ENCODE data around the gene POU6F2. TPM values are rescaled to one million over a fixed set of nuclear protein-coding genes. Genes with fewer than 3 reads are reported as not detected.

The POU6F2 gene
- total and polyA plus RNA-seq, 9 of the 15 experiments (the other 6 are each of a cell fraction or from before 2014, with no cell fraction given) = 0.29 to 1.5 (median 0.96) TPM

GRCh38 chr7:39195967-39196366, 218.3 kb downstream of the POU6F2 start:
- no peaks in the 10 kb centered on the region; the same call in 1 of the 2 replicates for H3K9me3 ChIP-seq (replicated peaks; ENCODE audit: control insufficient read depth, insufficient read depth, low read depth, low read length)
- no peaks in the 10 kb centered on the region for H4K20me1 ChIP-seq (replicated peaks; ENCODE audit: control insufficient read depth, insufficient read depth, low read length)
- H3K4me3 ChIP-seq = no peak overlapping the region
- ChIA-PET CTCF (ENCODE audit: low intra/inter-chr PET ratio) (no interaction called here), POLR2A (no interaction called here)
- H3K4me1 ChIP-seq (replicated peaks in 1 of 2; ENCODE audit: control insufficient read depth in 2 of 2, insufficient read depth in 2 of 2, low read length in 2 of 2) = no peaks in the 10 kb centered on the region
- H3K27me3 ChIP-seq (ENCODE audit: control insufficient read depth in 2 of 2, insufficient read depth in 2 of 2, low read length in 2 of 2) = peaks cover 0 to 7% of the 10 kb centered on the region in 2 experiments; a peak in 2 of 5 replicates
- no TSS peak for BruUV-seq (replicated peaks)
- H3K9ac ChIP-seq (ENCODE audit: insufficient read depth in 1 of 2, low read depth in 2 of 2, low read length in 2 of 2) = no peak overlapping the region
- ATAC-seq (no peak), FAIRE-seq (no peak), DNase-seq (ENCODE audit: extremely low read depth in 1 of 4, low spot score in 3 of 4) (no peak)
- TF ChIP-seq U2AF1 (optimal IDR thresholded peaks at IDR 0.05; ENCODE audit: low read depth, low read length) (no peak), DNMT1 (IDR thresholded peaks at IDR 0.05) (no peak), SRSF9 (IDR thresholded peaks at IDR 0.05; ENCODE audit: borderline replicate concordance, low read depth, low read length) (no peak), NCOA6 (IDR thresholded peaks at IDR 0.05) (no peak), ZNF583 (CRISPR knock-in tag; IDR thresholded peaks at IDR 0.05) (no peak)
- TF ChIP-seq, protein P1, sequence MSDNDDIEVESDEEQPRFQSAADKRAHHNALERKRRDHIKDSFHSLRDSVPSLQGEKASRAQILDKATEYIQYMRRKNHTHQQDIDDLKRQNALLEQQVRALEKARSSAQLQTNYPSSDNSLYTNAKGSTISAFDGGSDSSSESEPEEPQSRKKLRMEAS (CRISPR knock-in tag; IDR thresholded peaks at IDR 0.05) = no peak
- 1% methylated on average over 5 of the region's 5 CpGs for WGBS (ENCODE audit: insufficient coverage, low coverage, missing lambda C conversion rate)
- intact Hi-C loops (cut with micrococcal nuclease) = no loop called here
- no peaks in the 10 kb centered on the region for H3K36me3 ChIP-seq (ENCODE audit: control insufficient read depth, insufficient read depth, low read length)
- H3K27ac ChIP-seq (ENCODE audit: extremely low read depth, low read depth, low read length) = no peak overlapping the region
- no peaks in the 10 kb centered on the region for H3K9me1 ChIP-seq (ENCODE audit: control insufficient read depth, insufficient read depth, low read length)
- in situ Hi-C loops (cut with MboI) = no loop called here
- no peak overlapping the region for H2AFZ ChIP-seq (ENCODE audit: low read depth, low read length)
- H3K79me2 ChIP-seq (ENCODE audit: control insufficient read depth, insufficient read depth, low read length) = no peaks in the 10 kb centered on the region
- no peak overlapping the region for H3K4me2 ChIP-seq (ENCODE audit: insufficient read depth, low read length)

DNA sequence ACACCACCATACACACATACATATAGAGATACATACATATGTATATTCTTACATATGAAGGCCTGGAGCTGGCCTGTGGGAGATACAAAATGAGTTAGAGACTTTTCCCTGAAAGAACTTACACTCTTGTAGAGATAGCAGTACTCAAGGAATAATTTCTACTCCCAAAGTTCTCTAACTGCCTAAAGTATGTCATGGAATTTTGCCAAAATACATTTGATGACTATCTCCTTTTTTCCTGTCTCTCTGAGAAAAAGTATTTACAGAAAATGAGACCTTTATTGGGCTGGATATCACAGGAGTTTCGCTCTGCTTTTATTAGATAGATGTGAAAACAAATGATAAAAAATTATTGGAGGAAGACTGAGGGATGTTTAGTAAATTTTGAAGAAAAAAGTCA, 220.1 kb downstream of the POU6F2 start:
- in situ Hi-C loops (cut with MboI) (no loop called here), intact Hi-C loops (cut with micrococcal nuclease) (no loop called here)
- H3K9me3 ChIP-seq (replicated peaks; ENCODE audit: control insufficient read depth, insufficient read depth, low read depth, low read length) = no peaks in the 10 kb centered on the region; the same call in 1 of the 2 replicates
- H3K27me3 ChIP-seq (ENCODE audit: control insufficient read depth in 2 of 2, insufficient read depth in 2 of 2, low read length in 2 of 2) = peaks cover 2 to 7% of the 10 kb centered on the region in 2 experiments; a peak in 2 of 5 replicates
- H3K79me2 ChIP-seq (ENCODE audit: control insufficient read depth, insufficient read depth, low read length) = no peaks in the 10 kb centered on the region
- H3K4me1 ChIP-seq (replicated peaks in 1 of 2; ENCODE audit: control insufficient read depth in 2 of 2, insufficient read depth in 2 of 2, low read length in 2 of 2) = no peaks in the 10 kb centered on the region
- no peak overlapping the region for H3K4me2 ChIP-seq (ENCODE audit: insufficient read depth, low read length)
- no peak overlapping the region for H3K27ac ChIP-seq (ENCODE audit: extremely low read depth, low read depth, low read length)
- TF ChIP-seq ZNF778 (CRISPR knock-in tag; IDR thresholded peaks at IDR 0.05) (no peak), GATAD2A (IDR thresholded peaks at IDR 0.05) (no peak), ZFP30 (CRISPR knock-in tag; IDR thresholded peaks at IDR 0.05; ENCODE audit: borderline replicate concordance) (no peak)
- TF ChIP-seq, protein P2, sequence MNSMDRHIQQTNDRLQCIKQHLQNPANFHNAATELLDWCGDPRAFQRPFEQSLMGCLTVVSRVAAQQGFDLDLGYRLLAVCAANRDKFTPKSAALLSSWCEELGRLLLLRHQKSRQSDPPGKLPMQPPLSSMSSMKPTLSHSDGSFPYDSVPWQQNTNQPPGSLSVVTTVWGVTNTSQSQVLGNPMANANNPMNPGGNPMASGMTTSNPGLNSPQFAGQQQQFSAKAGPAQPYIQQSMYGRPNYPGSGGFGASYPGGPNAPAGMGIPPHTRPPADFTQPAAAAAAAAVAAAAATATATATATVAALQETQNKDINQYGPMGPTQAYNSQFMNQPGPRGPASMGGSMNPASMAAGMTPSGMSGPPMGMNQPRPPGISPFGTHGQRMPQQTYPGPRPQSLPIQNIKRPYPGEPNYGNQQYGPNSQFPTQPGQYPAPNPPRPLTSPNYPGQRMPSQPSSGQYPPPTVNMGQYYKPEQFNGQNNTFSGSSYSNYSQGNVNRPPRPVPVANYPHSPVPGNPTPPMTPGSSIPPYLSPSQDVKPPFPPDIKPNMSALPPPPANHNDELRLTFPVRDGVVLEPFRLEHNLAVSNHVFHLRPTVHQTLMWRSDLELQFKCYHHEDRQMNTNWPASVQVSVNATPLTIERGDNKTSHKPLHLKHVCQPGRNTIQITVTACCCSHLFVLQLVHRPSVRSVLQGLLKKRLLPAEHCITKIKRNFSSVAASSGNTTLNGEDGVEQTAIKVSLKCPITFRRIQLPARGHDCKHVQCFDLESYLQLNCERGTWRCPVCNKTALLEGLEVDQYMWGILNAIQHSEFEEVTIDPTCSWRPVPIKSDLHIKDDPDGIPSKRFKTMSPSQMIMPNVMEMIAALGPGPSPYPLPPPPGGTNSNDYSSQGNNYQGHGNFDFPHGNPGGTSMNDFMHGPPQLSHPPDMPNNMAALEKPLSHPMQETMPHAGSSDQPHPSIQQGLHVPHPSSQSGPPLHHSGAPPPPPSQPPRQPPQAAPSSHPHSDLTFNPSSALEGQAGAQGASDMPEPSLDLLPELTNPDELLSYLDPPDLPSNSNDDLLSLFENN (IDR thresholded peaks at IDR 0.05; ENCODE audit: low read depth in 2 of 2, low read length in 2 of 2) = no peak
- BruUV-seq (replicated peaks) = no TSS peak
- POLR2A ChIA-PET = no interaction called here
- DNase-seq (ENCODE audit: extremely low read depth in 1 of 4, low spot score in 3 of 4) (no peak), FAIRE-seq (no peak), ATAC-seq (no peak)
- no peaks in the 10 kb centered on the region; the same call in 1 of the 2 replicates for H4K20me1 ChIP-seq (replicated peaks; ENCODE audit: control insufficient read depth, insufficient read depth, low read length)
- no peaks in the 10 kb centered on the region for H3K9me1 ChIP-seq (ENCODE audit: control insufficient read depth, insufficient read depth, low read length)
- no peak overlapping the region for H3K4me3 ChIP-seq
- CTCF ChIA-PET (ENCODE audit: low intra/inter-chr PET ratio) = no interaction called here
- 0% methylated on average over 1 of the region's 1 CpG for WGBS (ENCODE audit: insufficient coverage, low coverage, missing lambda C conversion rate)
- H2AFZ ChIP-seq (ENCODE audit: low read depth, low read length) = no peak overlapping the region
- H3K36me3 ChIP-seq (ENCODE audit: control insufficient read depth, insufficient read depth, low read length) = no peaks in the 10 kb centered on the region
- H3K9ac ChIP-seq (ENCODE audit: insufficient read depth in 1 of 2, low read depth in 2 of 2, low read length in 2 of 2) = no peak overlapping the region
